ENCODE data around the gene PAX2. TPM values are rescaled to one million over a fixed set of nuclear protein-coding genes. Genes with fewer than 3 reads are reported as not detected.
A peak's percentile ranks its signal among the peaks of the same experiment; 100 is the strongest.

PAX2 gene
- total and polyA plus RNA-seq, 2 experiments from 2014 or later, result not detected

DNA sequence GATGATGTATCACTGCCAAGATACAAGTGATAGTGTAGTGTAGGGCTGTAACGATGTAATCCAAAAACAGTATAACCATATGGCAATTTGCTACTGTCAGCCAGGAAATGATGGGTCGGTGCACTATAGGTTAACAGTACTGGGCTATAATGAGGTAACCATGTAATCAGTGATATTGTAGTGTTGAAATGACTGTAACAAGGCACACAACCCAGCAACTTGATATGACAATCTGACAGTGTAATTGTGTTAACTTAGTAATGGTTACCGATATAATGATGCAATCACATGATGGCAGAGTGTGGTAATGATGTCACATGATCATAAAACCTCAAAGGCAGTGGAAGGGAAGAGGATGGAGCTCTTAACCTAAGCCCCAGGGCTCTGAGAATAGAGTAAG is 93.6 kb downstream of the PAX2 start:
- Histone ChIP-seq H4K20me1 (ENCODE audit: insufficient read depth) (no peaks in the 10 kb centered on the region), H3F3A (ENCODE audit: insufficient read depth) (no peaks in the 10 kb centered on the region), H3K4me1 (ENCODE audit: insufficient read depth) (no peaks in the 10 kb centered on the region), H3K27ac (no peak overlapping the region), H3K36me3 (ENCODE audit: low read depth) (no peaks in the 10 kb centered on the region), H3K9me2 (ENCODE audit: insufficient read depth) (no peaks in the 10 kb centered on the region), H3K27me3 (replicated peaks; ENCODE audit: insufficient read depth) (peaks cover 44% of the 10 kb centered on the region), H3K4me2 (ENCODE audit: unreplicated experiment) (no peak overlapping the region), H2AFZ (no peak overlapping the region), H3K9me3 (ENCODE audit: low read depth) (no peaks in the 10 kb centered on the region), H3K9ac (no peak overlapping the region), H3K79me2 (ENCODE audit: insufficient read depth) (no peaks in the 10 kb centered on the region), H3K4me3 (no peak overlapping the region)
- TF ChIP-seq EZH2 (IDR thresholded peaks at IDR 0.05; ENCODE audit: insufficient read depth, poor library complexity, severe bottlenecking), result no peak
- TF ChIP-seq EZH2phosphoT487 (IDR thresholded peaks at IDR 0.05; ENCODE audit: insufficient read depth, low read depth), result no peak
- in situ Hi-C loops (cut with MboI), result no loop called here
- WGBS, 2 experiments (ENCODE audit: low coverage in 1 of 2, low lambda C conversion rate in 2 of 2, missing lambda C conversion rate in 2 of 2), result 48 to 51% methylated on average over 3 of the region's 3 CpGs
- DNase-seq, result no peak

DNA sequence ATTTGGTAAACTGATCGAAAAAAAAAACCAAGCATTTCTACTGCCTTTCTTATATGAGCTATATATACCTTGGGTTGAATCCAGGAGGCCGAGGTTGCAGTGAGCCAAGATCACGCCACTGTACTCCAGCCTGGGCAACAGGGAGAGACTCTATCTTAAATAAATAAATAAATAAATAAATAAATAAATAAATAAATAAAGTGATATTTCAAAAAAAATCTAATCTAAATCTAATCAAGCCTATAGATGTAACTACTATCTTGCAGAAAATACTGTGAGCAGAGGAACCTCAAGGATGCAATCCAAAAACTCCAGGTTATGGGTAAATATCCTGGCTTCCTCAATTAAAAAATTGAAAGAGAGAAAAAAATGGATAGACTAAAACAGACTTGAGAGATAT is 96.1 kb downstream of the PAX2 start:
- TF ChIP-seq EZH2 (IDR thresholded peaks at IDR 0.05; ENCODE audit: insufficient read depth, poor library complexity, severe bottlenecking), result no peak
- TF ChIP-seq EZH2phosphoT487 (IDR thresholded peaks at IDR 0.05; ENCODE audit: insufficient read depth, low read depth), result no peak
- H3K4me2 ChIP-seq (ENCODE audit: unreplicated experiment), result no peak overlapping the region
- no peaks in the 10 kb centered on the region for H3K9me2 ChIP-seq (ENCODE audit: insufficient read depth)
- H3K27ac ChIP-seq, result no peak overlapping the region
- DNase-seq, result no peak
- H3K4me1 ChIP-seq (ENCODE audit: insufficient read depth), result no peaks in the 10 kb centered on the region
- H3K9ac ChIP-seq, result no peak overlapping the region
- H3F3A ChIP-seq (ENCODE audit: insufficient read depth), result no peaks in the 10 kb centered on the region
- in situ Hi-C loops (cut with MboI), result no loop called here
- peaks cover 51% of the 10 kb centered on the region for H3K27me3 ChIP-seq (replicated peaks; ENCODE audit: insufficient read depth)
- H2AFZ ChIP-seq, result no peak overlapping the region
- H3K4me3 ChIP-seq, result no peak overlapping the region
- no peaks in the 10 kb centered on the region for H3K79me2 ChIP-seq (ENCODE audit: insufficient read depth)
- WGBS, 2 experiments (ENCODE audit: low coverage in 1 of 2, low lambda C conversion rate in 2 of 2, missing lambda C conversion rate in 2 of 2), result 58 to 60% methylated on average over 3 of the region's 3 CpGs
- no peaks in the 10 kb centered on the region for H4K20me1 ChIP-seq (ENCODE audit: insufficient read depth)
- no peaks in the 10 kb centered on the region for H3K36me3 ChIP-seq (ENCODE audit: low read depth)
- no peaks in the 10 kb centered on the region for H3K9me3 ChIP-seq (ENCODE audit: low read depth)

DNA sequence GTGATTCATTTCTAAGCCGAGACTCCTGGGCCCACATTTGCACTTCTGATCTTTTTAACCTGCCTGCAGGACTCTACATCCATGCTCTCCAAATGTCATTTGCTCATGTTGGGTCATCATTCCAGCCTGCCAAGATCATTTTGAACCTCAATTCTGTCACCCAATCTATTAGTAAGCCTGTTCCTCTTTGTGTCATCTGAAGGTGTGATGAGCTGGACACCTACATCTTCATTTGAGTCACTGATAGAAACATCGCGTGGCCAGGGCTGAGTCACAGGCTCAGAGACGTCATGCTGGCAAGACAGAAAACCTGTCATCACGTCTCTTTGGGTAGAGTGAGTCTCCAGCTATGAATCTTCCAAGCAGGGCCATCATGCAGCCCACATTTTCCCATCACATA is 102.1 kb downstream of the PAX2 start:
- Histone ChIP-seq H3K79me2 (ENCODE audit: insufficient read depth) (no peaks in the 10 kb centered on the region), H3K4me1 (ENCODE audit: insufficient read depth) (no peaks in the 10 kb centered on the region), H3K4me3 (no peak overlapping the region), H3K4me2 (ENCODE audit: unreplicated experiment) (no peak overlapping the region), H3K9ac (no peak overlapping the region), H3K27ac (no peak overlapping the region), H3K9me3 (ENCODE audit: low read depth) (no peaks in the 10 kb centered on the region), H3K9me2 (ENCODE audit: insufficient read depth) (no peaks in the 10 kb centered on the region), H3F3A (ENCODE audit: insufficient read depth) (no peaks in the 10 kb centered on the region), H2AFZ (no peak overlapping the region), H3K27me3 (replicated peaks; ENCODE audit: insufficient read depth) (peaks cover 27% of the 10 kb centered on the region), H3K36me3 (ENCODE audit: low read depth) (no peaks in the 10 kb centered on the region), H4K20me1 (ENCODE audit: insufficient read depth) (no peaks in the 10 kb centered on the region)
- WGBS, 2 experiments (ENCODE audit: low coverage in 1 of 2, low lambda C conversion rate in 2 of 2, missing lambda C conversion rate in 2 of 2), result 2 to 5% methylated on average over 5 of the region's 5 CpGs
- no peak for TF ChIP-seq EZH2phosphoT487 (IDR thresholded peaks at IDR 0.05; ENCODE audit: insufficient read depth, low read depth)
- TF ChIP-seq EZH2 (IDR thresholded peaks at IDR 0.05; ENCODE audit: insufficient read depth, poor library complexity, severe bottlenecking), result no peak
- peak; percentile 72 for DNase-seq
- in situ Hi-C loops (cut with MboI), result no loop called here

DNA sequence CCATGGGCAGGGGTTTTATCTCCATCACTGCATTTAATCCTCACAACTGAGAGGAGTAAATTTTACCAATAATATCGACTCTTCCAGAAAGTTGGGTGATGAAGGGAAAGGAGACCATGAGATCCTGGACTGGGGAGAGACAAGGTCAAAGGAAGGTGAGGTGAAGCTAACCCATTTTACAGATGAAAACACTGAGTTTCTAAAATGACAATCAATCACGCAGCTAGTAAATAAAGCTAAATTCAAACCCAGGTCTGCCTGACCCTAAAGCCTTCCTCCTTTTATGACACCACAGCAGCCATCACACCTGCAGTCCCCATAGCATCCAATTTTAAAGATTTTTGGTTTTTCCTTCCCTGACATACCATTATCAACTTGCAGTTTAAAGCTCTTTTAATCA is 103.4 kb downstream of the PAX2 start:
- no peaks in the 10 kb centered on the region for H3K4me1 ChIP-seq (ENCODE audit: insufficient read depth)
- H3K79me2 ChIP-seq (ENCODE audit: insufficient read depth), result no peaks in the 10 kb centered on the region
- H3F3A ChIP-seq (ENCODE audit: insufficient read depth), result no peaks in the 10 kb centered on the region
- H4K20me1 ChIP-seq (ENCODE audit: insufficient read depth), result no peaks in the 10 kb centered on the region
- in situ Hi-C loops (cut with MboI), result no loop called here
- DNase-seq, result no peak
- WGBS, 2 experiments (ENCODE audit: low coverage in 1 of 2, low lambda C conversion rate in 2 of 2, missing lambda C conversion rate in 2 of 2), result 55 to 71% methylated on average over 2 of the region's 2 CpGs
- H3K4me2 ChIP-seq (ENCODE audit: unreplicated experiment), result no peak overlapping the region
- H3K27me3 ChIP-seq (replicated peaks; ENCODE audit: insufficient read depth), result peaks cover 29% of the 10 kb centered on the region
- H3K9me3 ChIP-seq (ENCODE audit: low read depth), result no peaks in the 10 kb centered on the region
- H3K4me3 ChIP-seq, result no peak overlapping the region
- no peak overlapping the region for H3K9ac ChIP-seq
- H2AFZ ChIP-seq, result no peak overlapping the region
- no peaks in the 10 kb centered on the region for H3K36me3 ChIP-seq (ENCODE audit: low read depth)
- no peak overlapping the region for H3K27ac ChIP-seq
- H3K9me2 ChIP-seq (ENCODE audit: insufficient read depth), result no peaks in the 10 kb centered on the region
- TF ChIP-seq EZH2 (IDR thresholded peaks at IDR 0.05; ENCODE audit: insufficient read depth, poor library complexity, severe bottlenecking) (no peak), EZH2phosphoT487 (IDR thresholded peaks at IDR 0.05; ENCODE audit: insufficient read depth, low read depth) (no peak)

DNA sequence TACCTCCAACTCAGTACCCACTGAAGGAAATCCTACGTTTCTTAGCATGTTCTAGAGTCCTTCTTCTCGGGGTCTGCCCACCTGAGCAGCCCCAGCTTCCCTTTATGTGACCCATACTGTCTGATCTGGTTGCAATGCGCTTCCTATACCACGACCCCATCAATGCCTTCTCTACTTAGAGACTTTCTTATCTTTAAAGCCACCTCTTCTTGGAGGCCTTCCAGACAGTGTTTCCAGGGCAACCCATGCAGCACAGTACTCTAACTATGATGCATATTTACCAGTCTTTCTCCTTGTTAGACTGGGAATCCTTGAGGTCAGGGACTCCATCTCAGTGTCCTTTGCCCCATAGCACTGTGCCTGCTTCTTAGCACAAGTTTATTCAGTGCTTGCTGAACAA is 112.9 kb downstream of the PAX2 start:
- no peak overlapping the region for H2AFZ ChIP-seq
- H3K36me3 ChIP-seq (ENCODE audit: low read depth), result no peaks in the 10 kb centered on the region
- H3K9me3 ChIP-seq (ENCODE audit: low read depth), result peaks cover 3% of the 10 kb centered on the region
- no peak overlapping the region for H3K4me2 ChIP-seq (ENCODE audit: unreplicated experiment)
- in situ Hi-C loops (cut with MboI), result no loop called here
- H4K20me1 ChIP-seq (ENCODE audit: insufficient read depth), result no peaks in the 10 kb centered on the region
- no peaks in the 10 kb centered on the region for H3F3A ChIP-seq (ENCODE audit: insufficient read depth)
- no peaks in the 10 kb centered on the region for H3K9me2 ChIP-seq (ENCODE audit: insufficient read depth)
- no peak overlapping the region for H3K9ac ChIP-seq
- no peak overlapping the region for H3K27ac ChIP-seq
- H3K27me3 ChIP-seq (replicated peaks; ENCODE audit: insufficient read depth), result peaks cover 66% of the 10 kb centered on the region
- no peaks in the 10 kb centered on the region for H3K4me1 ChIP-seq (ENCODE audit: insufficient read depth)
- H3K79me2 ChIP-seq (ENCODE audit: insufficient read depth), result no peaks in the 10 kb centered on the region
- TF ChIP-seq EZH2 (IDR thresholded peaks at IDR 0.05; ENCODE audit: insufficient read depth, poor library complexity, severe bottlenecking) (no peak), EZH2phosphoT487 (IDR thresholded peaks at IDR 0.05; ENCODE audit: insufficient read depth, low read depth) (no peak)
- H3K4me3 ChIP-seq, result no peak overlapping the region
- 34 to 46% methylated on average over 4 of the region's 4 CpGs for WGBS, 2 experiments (ENCODE audit: low coverage in 1 of 2, low lambda C conversion rate in 2 of 2, missing lambda C conversion rate in 2 of 2)
- DNase-seq, result no peak
